AG09309 (cell line): ENCODE data around the gene GNA12.
A peak's percentile ranks its signal among the peaks of the same experiment; 100 is the strongest.

Experiments
- DNase-seq: peaks from one replicate; pipeline ENCODE4 v3.0.0-alpha.2; 2010; ENCODE audit warnings: low read depth
- H3K4me3 ChIP-seq: 2 replicates; pipeline ENCODE4 v1.5.1; 2011; ENCODE audit warnings: mild to moderate bottlenecking, low read depth, low read length, moderate library complexity; ENCODE audit not compliant: control insufficient read depth
- CTCF ChIP-seq: IDR thresholded peaks from 2 replicates; pipeline ENCODE4 v1.5.1; 2011; ENCODE audit warnings: mild to moderate bottlenecking, low read depth, low read length, inconsistent platforms; ENCODE audit not compliant: insufficient read depth, control insufficient read depth; ENCODE audit errors: missing control alignments

GNA12 gene

DNA sequence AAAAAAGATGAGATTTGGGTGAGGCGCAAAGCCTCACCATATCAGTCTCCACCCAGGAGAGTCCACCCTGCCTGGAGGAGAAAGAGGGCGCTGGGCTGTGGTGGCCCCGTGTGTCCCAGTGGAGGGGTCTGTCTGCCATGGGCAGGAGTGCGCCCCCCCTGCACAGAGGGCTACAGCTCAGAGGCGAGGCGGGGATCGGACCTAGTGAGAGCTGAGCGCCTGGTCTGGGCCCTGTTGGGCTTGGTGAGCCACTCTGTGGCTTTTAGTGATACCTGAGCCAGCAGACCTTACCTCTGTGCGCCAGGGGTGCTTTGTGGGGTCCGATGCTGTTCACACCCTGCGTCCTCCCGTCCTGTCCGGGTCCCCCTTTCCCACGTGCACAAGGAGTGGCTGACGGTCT, 25.9 kb upstream of the GNA12 start:
- no peak overlapping the region for H3K4me3 ChIP-seq
- DNase-seq: no peak

DNA sequence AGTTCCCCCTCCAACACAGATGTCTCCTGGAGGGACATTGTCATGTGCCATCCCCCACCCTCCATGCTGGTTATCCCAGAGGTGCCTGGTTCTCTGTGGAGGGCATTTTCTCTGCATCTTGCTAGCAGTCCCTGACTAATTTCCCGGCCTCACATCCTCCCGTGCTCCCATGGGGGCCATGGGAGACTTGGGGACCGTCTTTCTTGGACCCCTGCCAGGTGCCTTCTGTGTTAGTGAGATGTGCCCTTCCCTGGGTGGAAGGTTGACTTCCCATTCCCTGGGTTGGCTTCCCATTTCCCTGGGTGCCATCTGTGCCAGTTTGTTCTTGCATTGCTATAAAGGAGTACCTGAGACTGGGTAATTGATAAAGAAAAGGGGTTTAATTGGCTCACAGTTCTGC, 22.5 kb upstream of the GNA12 start:
- no peak overlapping the region for H3K4me3 ChIP-seq
- DNase-seq: no peak
- TF ChIP-seq CTCF: no peak

More for the DNA sequence above, 25.9 kb upstream of the GNA12 start:
- TF ChIP-seq CTCF: no peak

- DNase-seq: no peak
- no peak overlapping the region for H3K4me3 ChIP-seq
- peak; percentile 89 for TF ChIP-seq CTCF
These were observed 21.0 kb upstream of the GNA12 start for GRCh38 chr7:2864999-2865670.

- H3K4me3 ChIP-seq: peak overlapping the region; percentile 33
- no peak for DNase-seq
- no peak for TF ChIP-seq CTCF
These were observed 20.3 kb upstream of the GNA12 start for GRCh38 chr7:2864204-2864985.

GRCh38 chr7:2863461-2864066, 19.5 kb upstream of the GNA12 start:
- peak; percentile 92 for DNase-seq
- H3K4me3 ChIP-seq: peak overlapping the region; percentile 33
- no peak for TF ChIP-seq CTCF

DNA sequence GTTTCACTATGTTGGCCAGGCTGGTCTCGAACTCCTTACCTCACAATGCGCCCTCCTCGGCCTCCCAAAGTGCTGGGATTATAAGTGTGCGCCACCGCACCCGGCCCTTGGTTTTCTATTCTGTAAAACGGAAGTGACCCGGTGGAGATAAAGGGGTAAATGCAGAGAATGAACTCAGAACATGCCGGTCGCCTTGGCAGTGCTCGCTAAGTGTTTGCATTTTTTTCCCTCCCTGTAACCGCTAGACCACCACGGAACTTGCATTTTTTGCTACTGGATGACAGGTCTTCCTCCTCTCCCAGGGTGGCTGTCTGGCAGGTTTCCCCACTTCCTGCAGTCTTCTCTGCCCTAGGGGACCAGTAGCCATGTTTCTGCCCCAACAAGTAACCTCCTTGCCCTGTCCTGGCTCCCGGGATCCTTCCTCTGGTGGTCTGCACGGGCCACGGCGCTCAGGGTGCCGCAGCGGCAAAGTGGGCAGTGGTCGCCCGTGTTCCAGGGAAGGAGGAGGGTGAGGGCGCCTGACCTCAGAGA, 18.8 kb upstream of the GNA12 start:
- no peak for DNase-seq
- no peak overlapping the region for H3K4me3 ChIP-seq
- TF ChIP-seq CTCF: no peak
